ENCODE results near the gene NOS3.

The NOS3 gene

DNA sequence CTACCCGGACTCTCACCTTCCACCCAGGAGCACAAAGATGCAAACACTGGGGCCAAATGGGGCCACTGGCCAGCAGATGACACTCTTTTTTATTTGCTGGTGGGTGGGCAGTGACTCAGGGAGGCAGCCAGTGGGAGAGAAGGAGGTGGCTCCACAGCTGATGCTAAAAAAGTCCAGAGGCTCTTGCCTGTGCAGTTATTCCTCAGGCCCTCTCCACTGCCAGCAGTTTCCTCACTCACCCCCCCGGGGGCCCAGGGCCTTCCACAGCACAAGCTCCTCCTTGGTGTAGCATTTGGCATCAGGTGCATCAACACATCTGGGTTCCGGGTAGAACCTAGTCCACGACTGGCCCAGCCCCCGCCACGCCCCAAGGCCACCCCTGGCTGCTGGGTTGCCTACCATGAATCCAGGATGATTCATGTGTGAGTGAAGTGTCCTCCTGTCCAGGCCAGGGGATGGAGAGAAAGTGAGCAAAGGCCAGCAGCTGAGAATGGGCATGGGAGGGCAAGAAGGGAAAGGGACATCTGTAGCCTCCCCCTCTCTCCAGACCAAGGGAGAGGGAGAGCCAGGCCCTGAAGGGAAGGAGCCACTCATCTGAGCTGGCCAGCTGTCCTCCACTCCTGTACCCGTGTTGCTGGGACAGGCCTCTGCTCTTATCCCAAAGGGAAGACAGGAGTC, 11.0 kb upstream of the NOS3 start:
- no peak for DNase-seq (ENCODE audit: low read depth in 2 of 2)

DNA sequence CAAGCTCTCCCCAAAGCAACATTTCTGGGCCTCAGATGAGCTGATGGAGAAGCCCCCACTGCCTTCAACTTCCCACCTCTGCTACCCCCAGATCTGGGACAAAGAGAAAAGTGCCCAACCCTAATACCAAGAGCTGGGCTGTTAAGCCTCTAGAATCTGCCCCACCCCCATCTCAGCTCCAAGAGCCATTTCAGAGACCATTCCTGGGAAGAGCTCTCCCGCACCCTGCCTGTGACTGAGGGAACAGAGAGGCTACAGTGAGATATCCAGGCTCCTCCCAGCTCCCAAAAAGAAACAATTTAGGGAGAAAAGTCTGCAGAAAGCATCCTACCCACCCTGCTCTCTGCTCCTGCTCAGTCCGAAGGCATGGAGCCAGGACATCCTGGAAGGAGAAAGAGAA, 10.2 kb upstream of the NOS3 start:
- DNase-seq (ENCODE audit: low read depth in 2 of 2): no peak

DNA sequence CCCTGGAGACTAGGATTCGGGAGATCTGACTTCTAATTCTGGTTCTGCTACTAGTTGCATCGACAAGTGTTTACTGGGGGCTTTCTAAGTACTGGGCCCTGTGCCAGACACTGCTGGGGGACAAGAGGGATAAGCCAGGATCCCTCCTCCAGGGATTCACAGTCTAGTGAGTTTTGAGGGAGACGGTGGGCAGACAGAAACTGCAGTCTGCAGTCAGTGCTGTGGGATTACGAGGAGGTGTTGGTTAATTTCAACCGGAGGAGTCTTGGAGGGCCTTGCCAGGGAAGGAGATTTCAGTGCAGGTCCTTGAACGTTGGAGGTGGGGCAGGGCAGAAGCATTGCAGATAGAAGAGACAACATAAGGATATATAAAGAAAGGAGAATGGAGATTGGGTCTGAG, 9.2 kb upstream of the NOS3 start:
- no peak for DNase-seq (ENCODE audit: low read depth in 2 of 2)

DNA sequence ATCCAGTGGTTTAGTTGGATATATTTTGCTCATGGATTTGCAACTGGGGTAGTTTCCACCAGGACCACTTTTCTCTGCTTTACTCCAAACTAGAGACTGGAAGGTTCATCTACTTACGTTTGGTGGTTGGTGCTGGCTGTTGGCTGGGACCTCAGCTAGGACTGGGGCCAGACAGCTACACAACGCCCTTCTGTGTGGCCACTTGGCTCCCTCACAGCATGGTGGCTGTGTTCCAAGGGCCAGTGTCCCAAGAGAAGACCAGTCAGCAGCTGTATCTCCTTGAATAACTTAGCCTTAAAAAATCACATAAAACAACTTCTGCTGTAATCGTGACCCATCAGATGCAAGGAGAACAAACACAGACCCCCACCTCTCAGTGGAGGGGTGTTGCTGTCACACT, 8.5 kb upstream of the NOS3 start:
- no peak for DNase-seq (ENCODE audit: low read depth in 2 of 2)

DNA sequence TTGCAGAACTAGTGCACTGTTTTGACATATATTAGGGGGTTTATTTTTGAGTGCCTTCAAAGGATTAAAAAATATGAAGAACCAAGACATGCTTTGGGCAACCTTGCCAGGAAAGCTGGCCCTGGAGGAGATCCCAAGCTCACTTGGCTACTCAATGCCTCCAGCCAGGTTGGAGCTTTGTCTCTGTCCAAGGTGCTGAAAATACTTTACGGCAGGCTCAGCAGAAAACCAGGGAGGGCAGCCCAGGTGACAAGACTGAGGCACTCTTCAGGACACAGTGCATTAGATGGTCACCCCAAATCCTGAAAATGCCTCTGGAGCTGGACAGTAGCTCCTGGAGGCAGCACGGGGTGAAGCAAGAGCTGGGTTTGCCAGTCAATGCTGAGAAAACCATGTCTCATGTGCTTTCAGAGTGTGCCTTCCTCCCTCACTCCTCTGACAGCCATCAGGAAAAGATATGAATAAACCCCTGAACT, 6.9 kb upstream of the NOS3 start:
- DNase-seq (ENCODE audit: low read depth in 2 of 2): no peak

DNA sequence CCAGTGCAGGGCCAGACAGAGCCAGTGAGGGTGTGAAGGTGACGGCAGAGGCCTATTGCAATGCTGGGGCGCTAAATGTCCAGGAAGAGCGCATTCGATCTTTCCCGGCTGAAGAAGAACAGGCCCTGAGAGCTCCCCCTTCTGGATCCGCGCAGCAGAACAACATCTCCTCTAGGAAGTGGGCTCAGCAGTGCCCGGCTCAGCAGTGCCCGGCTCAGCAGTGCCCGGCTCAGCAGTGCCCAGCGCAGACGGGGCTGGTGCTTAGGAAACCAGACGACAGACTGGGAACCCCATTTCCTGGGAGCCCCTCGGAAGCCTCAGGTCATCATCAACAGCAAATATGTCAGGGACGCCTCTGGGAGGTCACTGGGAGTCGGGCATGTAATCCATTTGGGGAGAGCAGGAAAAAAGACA, 4.7 kb upstream of the NOS3 start:
- DNase-seq (ENCODE audit: low read depth in 2 of 2): peak in 1 of 2 donors; percentile 45

DNA sequence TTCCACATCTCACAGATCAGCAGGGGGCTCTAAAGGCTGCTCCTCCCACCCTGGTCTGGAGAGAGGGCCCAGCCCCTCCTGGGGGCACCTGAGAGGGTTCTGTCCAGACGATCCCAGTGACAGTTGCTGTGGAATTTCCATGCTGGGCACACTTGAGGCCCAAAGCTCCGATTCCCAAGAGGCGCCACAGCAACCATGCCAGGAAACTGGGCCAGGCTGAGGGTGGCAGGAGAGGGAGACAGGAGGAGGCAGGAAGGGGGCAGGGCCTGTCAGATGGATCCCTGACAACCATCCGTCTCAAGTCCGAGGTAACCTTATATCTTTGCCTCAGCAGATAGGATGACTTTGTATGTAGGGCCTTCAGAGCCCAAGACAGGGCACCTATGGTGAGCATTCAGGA, 4.3 kb upstream of the NOS3 start:
- DNase-seq (ENCODE audit: low read depth in 2 of 2): no peak

DNA sequence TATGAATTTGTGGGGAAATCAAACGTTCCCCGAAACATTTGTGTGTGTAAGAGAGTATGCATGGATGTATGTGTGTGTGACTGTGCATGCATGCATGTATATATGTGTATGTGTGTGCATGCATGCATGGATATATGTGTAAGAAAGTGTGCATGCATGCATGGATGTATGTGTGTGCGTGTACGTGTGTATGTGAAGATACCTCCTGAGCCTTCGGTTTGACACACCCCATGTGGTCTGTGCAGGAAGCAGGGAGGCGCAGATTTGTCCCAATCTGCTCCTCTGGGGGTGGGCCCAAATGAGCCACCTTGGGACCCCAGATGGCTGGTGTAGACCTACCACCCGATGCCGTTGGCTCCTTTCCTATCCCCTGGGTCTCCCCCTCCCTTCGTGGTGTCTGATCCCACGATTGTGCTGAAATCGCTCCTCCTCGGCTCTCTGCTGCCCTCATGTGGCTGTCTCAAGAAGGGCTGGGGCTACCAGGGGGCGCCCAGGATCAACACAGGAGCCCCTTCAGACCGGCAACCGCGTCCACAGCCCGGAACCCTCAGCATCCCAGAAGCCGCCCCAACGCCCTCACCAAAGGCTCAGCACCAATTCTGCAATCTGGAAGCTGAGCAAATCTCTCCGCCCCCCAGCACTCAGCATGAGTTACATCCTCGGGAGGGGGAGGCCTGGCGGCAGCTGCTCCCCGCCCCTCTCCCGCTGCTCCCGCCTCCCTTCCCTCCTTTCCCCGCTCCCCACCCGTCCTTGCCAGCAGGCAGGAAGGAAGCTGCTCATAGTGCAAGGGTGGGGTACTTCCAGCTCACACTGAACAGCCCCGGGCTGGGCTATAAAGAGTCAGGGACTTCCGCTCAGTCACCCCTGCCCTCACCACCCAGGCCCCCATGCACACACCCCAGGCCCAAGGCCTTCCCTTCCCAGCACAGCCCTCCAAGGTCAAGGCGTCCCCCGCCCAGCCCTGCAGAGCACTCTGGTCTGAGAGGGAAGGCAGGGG, 2.3 kb upstream of the NOS3 start:
- peak; percentile 42 to 61 for DNase-seq (ENCODE audit: low read depth in 2 of 2)

DNA sequence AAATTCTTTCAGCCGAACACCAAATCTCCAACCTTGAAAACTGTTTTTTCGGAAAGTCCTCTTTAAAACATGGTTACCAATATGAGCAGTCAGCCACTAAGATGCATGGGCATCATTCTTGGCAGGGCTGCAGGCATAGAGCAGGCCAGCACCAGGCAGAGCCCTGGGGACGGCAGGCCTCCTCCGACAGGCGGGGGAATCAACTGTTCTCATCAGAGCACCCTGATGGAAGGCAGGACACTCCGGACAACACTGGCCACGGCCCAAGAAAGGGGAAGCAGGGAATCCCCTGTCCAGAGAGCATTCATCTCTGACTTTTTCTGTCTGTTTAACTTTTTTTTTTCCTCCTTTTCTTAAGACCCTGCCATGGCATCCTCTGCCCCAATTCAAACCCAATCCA, 1.4 kb upstream of the NOS3 start:
- DNase-seq (ENCODE audit: low read depth in 2 of 2): no peak

DNA sequence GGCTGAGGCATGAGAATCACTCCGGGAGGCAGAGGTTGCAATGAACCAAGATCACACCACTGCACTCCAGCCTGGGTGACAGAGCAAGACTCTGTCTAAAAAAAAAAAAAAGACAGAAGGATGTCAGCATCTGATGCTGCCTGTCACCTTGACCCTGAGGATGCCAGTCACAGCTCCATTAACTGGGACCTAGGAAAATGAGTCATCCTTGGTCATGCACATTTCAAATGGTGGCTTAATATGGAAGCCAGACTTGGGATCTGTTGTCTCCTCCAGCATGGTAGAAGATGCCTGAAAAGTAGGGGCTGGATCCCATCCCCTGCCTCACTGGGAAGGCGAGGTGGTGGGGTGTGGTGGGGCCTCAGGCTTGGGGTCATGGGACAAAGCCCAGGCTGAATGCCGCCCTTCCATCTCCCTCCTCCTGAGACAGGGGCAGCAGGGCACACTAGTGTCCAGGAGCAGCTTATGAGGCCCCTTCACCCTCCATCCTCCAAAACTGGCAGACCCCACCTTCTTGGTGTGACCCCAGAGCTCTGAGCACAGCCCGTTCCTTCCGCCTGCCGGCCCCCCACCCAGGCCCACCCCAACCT, 1.3 kb downstream of the NOS3 start:
- no peak for DNase-seq (ENCODE audit: low read depth in 2 of 2)

DNA sequence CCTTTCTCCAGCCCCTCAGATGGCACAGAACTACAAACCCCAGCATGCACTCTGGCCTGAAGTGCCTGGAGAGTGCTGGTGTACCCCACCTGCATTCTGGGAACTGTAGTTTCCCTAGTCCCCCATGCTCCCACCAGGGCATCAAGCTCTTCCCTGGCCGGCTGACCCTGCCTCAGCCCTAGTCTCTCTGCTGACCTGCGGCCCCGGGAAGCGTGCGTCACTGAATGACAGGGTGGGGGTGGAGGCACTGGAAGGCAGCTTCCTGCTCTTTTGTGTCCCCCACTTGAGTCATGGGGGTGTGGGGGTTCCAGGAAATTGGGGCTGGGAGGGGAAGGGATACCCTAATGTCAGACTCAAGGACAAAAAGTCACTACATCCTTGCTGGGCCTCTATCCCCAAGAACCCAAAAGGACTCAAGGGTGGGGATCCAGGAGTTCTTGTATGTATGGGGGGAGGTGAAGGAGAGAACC, 2.1 kb downstream of the NOS3 start:
- DNase-seq (ENCODE audit: low read depth in 2 of 2): no peak

DNA sequence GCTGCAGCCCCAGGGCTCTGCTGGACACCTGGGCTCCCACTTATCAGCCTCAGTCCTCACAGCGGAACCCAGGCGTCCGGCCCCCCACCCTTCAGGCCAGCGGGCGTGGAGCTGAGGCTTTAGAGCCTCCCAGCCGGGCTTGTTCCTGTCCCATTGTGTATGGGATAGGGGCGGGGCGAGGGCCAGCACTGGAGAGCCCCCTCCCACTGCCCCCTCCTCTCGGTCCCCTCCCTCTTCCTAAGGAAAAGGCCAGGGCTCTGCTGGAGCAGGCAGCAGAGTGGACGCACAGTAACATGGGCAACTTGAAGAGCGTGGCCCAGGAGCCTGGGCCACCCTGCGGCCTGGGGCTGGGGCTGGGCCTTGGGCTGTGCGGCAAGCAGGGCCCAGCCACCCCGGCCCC, 2.7 kb downstream of the NOS3 start:
- no peak for DNase-seq (ENCODE audit: low read depth in 2 of 2)

DNA sequence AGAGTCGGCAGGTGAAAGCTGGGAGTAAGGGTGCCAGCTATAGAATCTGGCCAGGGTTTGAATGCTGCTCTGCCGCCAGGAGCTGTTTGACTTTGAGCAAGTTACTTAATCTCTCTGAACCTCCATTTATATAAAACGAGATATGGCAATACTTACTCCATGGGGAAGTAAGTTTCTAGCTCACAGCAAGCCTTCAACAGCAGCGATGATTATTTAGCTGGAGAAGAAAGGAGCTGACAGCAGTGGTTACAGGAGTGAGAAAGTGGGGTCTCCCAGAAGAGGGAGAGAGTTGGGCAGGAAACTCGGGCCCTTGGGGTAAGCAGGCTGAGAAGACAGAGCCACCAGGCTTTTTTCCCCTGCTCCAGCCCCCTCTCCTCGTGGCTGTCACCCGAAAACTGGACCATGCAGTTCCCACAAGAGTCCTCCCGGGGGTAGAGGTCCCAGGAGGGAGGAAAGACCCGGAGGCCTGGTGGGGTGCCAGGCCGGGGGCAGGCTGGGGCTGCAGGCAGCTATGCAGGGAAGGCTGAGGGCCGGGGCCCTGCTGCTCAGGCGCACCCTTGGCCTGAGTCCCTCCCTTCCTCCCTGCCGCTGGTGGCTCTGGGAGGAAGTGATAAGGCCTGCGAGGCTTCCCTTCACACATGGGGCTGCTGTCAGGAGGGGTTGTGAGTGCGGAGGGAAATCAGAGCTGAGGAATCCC, 3.5 kb downstream of the NOS3 start:
- DNase-seq (ENCODE audit: low read depth in 2 of 2): no peak

DNA sequence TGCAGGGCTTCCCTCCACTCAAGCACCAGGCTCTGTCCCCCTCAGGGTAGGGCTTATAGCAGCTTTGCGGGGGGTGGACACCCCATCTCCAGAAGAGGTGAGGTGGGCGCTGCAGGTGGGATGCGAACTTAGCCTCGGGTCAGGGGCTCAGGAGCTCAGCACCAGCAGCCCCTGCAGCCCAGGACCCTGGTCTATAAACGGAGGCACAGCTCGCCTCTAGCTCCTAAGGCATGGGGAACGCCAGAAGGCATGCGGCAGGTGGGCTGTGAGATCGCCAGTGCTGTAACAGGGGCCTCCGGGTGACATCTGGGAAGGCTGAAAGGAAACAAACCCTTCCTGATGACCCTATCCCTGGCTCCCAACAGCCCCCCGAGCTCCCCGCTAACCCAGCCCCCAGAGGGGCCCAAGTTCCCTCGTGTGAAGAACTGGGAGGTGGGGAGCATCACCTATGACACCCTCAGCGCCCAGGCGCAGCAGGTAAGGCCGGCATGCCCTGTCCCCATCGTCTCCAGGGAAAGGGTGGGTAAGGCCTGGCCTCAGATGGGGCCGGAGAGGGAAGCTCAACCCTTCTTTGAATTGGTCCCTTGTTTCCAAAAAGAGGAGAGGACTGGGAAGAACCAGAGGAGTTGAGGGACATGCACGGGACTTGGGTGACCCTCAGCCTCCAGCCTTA, 4.2 kb downstream of the NOS3 start:
- DNase-seq (ENCODE audit: low read depth in 2 of 2): no peak

DNA sequence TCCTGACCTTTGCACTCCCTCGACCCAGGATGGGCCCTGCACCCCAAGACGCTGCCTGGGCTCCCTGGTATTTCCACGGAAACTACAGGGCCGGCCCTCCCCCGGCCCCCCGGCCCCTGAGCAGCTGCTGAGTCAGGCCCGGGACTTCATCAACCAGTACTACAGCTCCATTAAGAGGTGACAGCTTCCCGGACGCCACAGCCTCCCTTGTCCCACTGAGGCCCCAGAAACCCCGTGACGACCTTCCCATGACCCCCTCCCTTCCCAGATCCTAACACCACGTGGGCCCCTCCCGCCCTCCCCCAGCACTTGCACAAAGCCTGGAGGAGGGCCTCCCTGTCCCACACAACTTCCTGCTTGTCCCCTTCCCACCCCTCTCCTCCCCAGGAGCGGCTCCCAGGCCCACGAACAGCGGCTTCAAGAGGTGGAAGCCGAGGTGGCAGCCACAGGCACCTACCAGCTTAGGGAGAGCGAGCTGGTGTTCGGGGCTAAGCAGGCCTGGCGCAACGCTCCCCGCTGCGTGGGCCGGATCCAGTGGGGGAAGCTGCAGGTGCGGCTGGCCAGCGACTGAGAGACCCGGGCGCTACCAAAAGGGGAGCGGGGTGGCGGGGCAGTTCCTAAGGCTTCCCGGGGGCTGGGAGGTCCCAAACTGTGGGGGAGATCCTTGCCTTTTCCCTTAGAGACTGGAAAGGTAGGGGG, 5.7 kb downstream of the NOS3 start:
- DNase-seq (ENCODE audit: low read depth in 2 of 2): no peak

DNA sequence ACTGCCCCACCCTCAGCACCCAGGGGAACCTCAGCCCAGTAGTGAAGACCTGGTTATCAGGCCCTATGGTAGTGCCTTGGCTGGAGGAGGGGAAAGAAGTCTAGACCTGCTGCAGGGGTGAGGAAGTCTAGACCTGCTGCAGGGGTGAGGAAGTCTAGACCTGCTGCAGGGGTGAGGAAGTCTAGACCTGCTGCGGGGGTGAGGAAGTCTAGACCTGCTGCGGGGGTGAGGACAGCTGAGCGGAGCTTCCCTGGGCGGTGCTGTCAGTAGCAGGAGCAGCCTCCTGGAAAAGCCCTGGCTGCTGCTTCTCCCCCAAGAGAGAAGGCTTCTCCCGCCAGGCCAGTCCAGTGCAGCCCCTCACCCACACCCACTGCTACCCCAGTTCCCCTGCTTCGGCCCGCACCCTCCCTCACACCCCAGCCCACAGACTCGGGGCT, 6.3 kb downstream of the NOS3 start:
- no peak for DNase-seq (ENCODE audit: low read depth in 2 of 2)

DNA sequence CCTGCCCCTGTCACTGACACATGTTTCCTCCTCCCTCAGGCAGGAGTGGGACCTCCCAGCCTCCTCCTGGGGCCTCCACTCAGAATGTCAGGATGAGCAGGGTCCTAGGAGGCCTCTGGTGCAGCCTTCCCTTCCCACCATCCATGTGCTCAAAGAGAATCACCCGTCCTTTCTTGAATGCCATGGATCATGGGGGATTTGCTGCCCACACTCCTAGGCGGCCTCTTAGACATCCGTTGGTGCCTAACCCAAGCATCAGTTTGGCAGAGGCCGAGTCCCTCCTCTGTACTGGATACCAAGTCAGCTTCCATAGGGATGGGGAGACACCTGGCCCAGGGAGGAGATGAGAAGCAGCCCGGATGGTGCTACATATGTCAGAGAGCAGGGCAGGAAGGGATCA, 7.0 kb downstream of the NOS3 start:
- no peak for DNase-seq (ENCODE audit: low read depth in 2 of 2)

DNA sequence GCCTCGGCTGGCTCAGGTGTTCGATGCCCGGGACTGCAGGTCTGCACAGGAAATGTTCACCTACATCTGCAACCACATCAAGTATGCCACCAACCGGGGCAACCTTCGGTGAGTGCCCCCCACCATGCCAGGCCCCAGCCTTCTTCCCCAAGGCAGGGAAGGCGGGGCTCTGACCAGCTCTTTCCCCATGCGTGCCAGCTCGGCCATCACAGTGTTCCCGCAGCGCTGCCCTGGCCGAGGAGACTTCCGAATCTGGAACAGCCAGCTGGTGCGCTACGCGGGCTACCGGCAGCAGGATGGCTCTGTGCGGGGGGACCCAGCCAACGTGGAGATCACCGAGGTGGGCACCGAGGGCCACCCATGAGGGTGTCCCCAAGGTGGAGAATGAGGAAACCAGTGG, 7.5 kb downstream of the NOS3 start:
- DNase-seq (ENCODE audit: low read depth in 2 of 2): no peak

DNA sequence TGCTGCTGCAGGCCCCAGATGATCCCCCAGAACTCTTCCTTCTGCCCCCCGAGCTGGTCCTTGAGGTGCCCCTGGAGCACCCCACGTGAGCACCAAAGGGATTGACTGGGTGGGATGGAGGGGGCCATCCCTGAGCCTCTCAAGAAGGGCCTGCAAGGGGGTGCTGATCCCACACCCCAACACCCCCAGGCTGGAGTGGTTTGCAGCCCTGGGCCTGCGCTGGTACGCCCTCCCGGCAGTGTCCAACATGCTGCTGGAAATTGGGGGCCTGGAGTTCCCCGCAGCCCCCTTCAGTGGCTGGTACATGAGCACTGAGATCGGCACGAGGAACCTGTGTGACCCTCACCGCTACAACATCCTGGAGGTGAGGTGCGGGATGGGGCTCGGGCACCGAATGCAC, 8.2 kb downstream of the NOS3 start:
- no peak for DNase-seq (ENCODE audit: low read depth in 2 of 2)

DNA sequence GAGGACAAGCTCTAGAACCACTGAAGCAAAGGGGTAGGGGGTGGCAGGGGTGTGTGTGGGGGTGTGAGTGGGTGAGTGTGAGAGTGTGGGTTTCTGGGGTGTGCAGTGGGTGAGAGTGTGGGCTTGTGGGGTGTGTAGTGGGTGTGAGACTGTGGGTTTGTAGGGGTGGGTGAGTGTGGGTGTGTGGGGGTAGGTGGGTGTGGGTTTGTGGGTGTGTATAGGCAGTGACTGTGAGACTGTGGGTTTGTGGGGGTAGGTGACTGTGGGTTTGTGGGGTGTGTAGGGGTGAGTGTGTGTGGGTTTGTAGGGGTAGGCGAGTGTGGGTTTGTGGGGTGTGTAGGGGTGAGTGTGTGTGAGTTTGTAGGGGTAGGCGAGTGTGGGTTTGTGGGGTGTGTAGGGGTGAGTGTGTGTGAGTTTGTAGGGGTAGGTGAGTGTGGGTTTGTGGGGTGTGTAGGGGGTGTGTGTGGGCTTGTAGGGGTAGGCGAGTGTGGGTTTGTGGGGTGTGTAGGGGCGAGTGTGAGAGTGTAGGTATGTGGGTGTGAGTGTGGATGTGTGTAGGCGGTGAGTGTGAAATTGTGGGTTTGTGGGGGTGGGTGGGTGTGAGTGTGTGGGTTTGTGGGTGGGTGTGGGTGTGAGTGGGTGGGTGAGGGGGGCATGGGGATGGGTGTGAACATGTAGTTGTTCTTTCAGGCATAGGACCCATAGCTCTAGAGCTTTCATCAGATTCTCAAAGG, 8.8 kb downstream of the NOS3 start:
- no peak for DNase-seq (ENCODE audit: low read depth in 2 of 2)
